ENCODE measurements around the gene FBLN5. TPM values are rescaled to one million over a fixed set of nuclear protein-coding genes. Genes with fewer than 3 reads are reported as not detected.

FBLN5 gene
- total RNA-seq, 4 donors from 2014 or later = 109 to 215 (median 186) TPM

- WGBS, 2 donors = 89 to 97% methylated on average over 5 of the region's 5 CpGs
- DNase-seq (ENCODE audit: low spot score in 2 of 2) = no peak
- H3K27ac ChIP-seq = peak overlapping the region in 3 of 4 donors; percentile 68 to 89 (median 88)
- no peak overlapping the region for H3K4me3 ChIP-seq
- H3K9me3 ChIP-seq = no peaks in the 10 kb centered on the region
- no peaks in the 10 kb centered on the region for H3K27me3 ChIP-seq
- TF ChIP-seq, protein P1, sequence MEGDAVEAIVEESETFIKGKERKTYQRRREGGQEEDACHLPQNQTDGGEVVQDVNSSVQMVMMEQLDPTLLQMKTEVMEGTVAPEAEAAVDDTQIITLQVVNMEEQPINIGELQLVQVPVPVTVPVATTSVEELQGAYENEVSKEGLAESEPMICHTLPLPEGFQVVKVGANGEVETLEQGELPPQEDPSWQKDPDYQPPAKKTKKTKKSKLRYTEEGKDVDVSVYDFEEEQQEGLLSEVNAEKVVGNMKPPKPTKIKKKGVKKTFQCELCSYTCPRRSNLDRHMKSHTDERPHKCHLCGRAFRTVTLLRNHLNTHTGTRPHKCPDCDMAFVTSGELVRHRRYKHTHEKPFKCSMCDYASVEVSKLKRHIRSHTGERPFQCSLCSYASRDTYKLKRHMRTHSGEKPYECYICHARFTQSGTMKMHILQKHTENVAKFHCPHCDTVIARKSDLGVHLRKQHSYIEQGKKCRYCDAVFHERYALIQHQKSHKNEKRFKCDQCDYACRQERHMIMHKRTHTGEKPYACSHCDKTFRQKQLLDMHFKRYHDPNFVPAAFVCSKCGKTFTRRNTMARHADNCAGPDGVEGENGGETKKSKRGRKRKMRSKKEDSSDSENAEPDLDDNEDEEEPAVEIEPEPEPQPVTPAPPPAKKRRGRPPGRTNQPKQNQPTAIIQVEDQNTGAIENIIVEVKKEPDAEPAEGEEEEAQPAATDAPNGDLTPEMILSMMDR (IDR thresholded peaks at IDR 0.05) = no peak
- TF ChIP-seq EP300 (IDR thresholded peaks at IDR 0.05) (no peak), POLR2A (IDR thresholded peaks at IDR 0.05) (no peak)
- peaks cover 0 to 6% (median 0%) of the 10 kb centered on the region in 3 donors for H3K36me3 ChIP-seq
- H3K4me1 ChIP-seq = peaks cover 0 to 62% (median 44%) of the 10 kb centered on the region in 4 donors
Observed at GRCh38 chr14:91891101-91891500, 56.4 kb downstream of the FBLN5 start.

GRCh38 chr14:91890291-91890749 is 57.2 kb downstream of the FBLN5 start:
- H3K36me3 ChIP-seq = peaks cover 0 to 6% (median 0%) of the 10 kb centered on the region in 3 donors
- peak in 1 of 2 donors; percentile 41 for TF ChIP-seq EP300 (IDR thresholded peaks at IDR 0.05)
- TF ChIP-seq POLR2A (IDR thresholded peaks at IDR 0.05) = no peak
- TF ChIP-seq, protein P1 (IDR thresholded peaks at IDR 0.05) = no peak
- no peaks in the 10 kb centered on the region for H3K9me3 ChIP-seq
- 19 to 26% methylated on average over 5 of the region's 5 CpGs for WGBS, 2 donors
- H3K27ac ChIP-seq = peak overlapping the region; percentile 58 to 89 (median 78)
- no peak overlapping the region for H3K4me3 ChIP-seq
- no peaks in the 10 kb centered on the region for H3K27me3 ChIP-seq
- DNase-seq (ENCODE audit: low spot score in 2 of 2) = no peak
- H3K4me1 ChIP-seq = peaks cover 0 to 68% (median 44%) of the 10 kb centered on the region in 4 donors

DNA sequence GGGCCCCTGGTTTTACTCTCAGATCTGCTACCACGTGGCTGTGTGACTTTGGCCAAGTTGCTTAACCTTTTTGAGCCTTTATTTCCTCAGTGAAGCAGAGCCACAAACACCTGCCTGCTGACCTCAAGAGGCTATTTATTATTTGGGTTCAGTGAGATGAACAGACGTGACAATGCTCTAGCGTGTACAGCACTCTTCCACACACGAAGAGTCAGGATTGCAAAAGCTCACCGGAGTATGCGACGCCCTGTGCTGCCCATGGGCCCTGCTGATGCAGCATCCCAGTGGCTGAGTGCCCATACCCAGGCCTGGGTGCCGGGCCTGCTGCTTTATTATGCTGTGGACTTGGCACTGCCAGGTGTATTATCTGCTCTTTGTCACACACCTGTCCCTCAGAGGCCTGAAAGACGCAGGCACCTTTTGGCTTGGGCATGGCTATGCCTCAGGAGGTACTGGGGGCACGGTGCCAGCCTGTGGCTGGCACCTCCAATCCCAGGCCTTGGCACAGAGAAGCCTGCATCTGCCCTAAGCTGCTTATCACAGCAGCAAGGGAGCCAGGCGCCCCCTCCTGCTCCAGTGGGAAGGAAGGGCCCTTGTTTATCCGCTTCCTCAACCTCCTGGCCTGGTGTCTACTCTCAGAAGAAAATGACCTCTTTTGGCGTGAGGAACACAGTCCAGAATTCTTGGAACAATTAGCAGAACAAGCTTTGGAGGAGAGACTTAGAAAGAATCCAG is 57.9 kb downstream of the FBLN5 start:
- peaks cover 0 to 6% (median 0%) of the 10 kb centered on the region in 3 donors for H3K36me3 ChIP-seq
- no peaks in the 10 kb centered on the region for H3K27me3 ChIP-seq
- H3K27ac ChIP-seq = peak overlapping the region; percentile 58 to 89 (median 78)
- 45 to 66% methylated on average over 12 to 13 of the region's 13 CpGs for WGBS, 2 donors
- H3K9me3 ChIP-seq = no peaks in the 10 kb centered on the region
- H3K4me3 ChIP-seq = no peak overlapping the region
- peak in 1 of 2 donors; percentile 34 for TF ChIP-seq EP300 (IDR thresholded peaks at IDR 0.05)
- TF ChIP-seq, protein P1 (IDR thresholded peaks at IDR 0.05) = no peak
- DNase-seq (ENCODE audit: low spot score in 2 of 2) = no peak
- peaks cover 0 to 75% (median 44%) of the 10 kb centered on the region in 4 donors for H3K4me1 ChIP-seq

GRCh38 chr14:91888641-91889476 is 58.6 kb downstream of the FBLN5 start:
- peak overlapping the region; percentile 58 to 89 (median 78) for H3K27ac ChIP-seq

More at GRCh38 chr14:91888641-91889476, 58.6 kb downstream of the FBLN5 start:
- Histone ChIP-seq H3K27me3 (no peaks in the 10 kb centered on the region), H3K4me1 (peaks cover 0 to 77% (median 44%) of the 10 kb centered on the region in 4 donors), H3K36me3 (peaks cover 0 to 6% (median 0%) of the 10 kb centered on the region in 3 donors), H3K9me3 (no peaks in the 10 kb centered on the region), H3K4me3 (no peak overlapping the region)
- DNase-seq (ENCODE audit: low spot score in 2 of 2) = no peak
- TF ChIP-seq EP300 (IDR thresholded peaks at IDR 0.05) = no peak
- TF ChIP-seq, protein P1 (IDR thresholded peaks at IDR 0.05) = no peak
- no peak for TF ChIP-seq POLR2A (IDR thresholded peaks at IDR 0.05)
- 54 to 59% methylated on average over 9 to 10 of the region's 10 CpGs for WGBS, 2 donors
